RWPE2 (cell line): ENCODE measurements around the gene INPP5A.

Experiments used
- ATAC-seq: fragments of 200-7000 bp; cut with Tn5 transposase; 3 replicates; pipeline ENCODE4 v1.9.1; 2021; ENCODE audit warnings: low read depth
- DNase-seq: peaks from one replicate; pipeline ENCODE4 v3.0.0-alpha.2; 2020; ENCODE audit warnings: low spot score
- H3K27ac ChIP-seq: fragments of 450-650 bp; 2 replicates; pipeline ENCODE4 v1.5.1; 2017; ENCODE audit warnings: mild to moderate bottlenecking; ENCODE audit not compliant: poor library complexity, severe bottlenecking
- H3K27me3 ChIP-seq: fragments of 250-450 bp; sonication (Bioruptor Pico); 2 replicates; pipeline ENCODE4 v1.5.1; 2021; ENCODE audit warnings: mild to moderate bottlenecking, moderate library complexity; ENCODE audit not compliant: insufficient read depth, poor library complexity, severe bottlenecking
- H3K36me3 ChIP-seq: fragments of 250-450 bp; sonication (Bioruptor Pico); 2 replicates; pipeline ENCODE4 v1.5.1; 2020; ENCODE audit warnings: low read depth, mild to moderate bottlenecking, moderate library complexity
- H3K4me1 ChIP-seq: fragments of 250-450 bp; sonication (Bioruptor Pico); 2 replicates; pipeline ENCODE4 v1.5.1; 2021; ENCODE audit warnings: mild to moderate bottlenecking, moderate library complexity; ENCODE audit not compliant: insufficient read depth, poor library complexity, severe bottlenecking
- H3K4me3 ChIP-seq: fragments of 250-450 bp; sonication (Bioruptor Pico); 2 replicates; pipeline ENCODE4 v1.5.1; 2021; ENCODE audit warnings: mild to moderate bottlenecking, moderate library complexity; ENCODE audit not compliant: severe bottlenecking
- H3K9me3 ChIP-seq: fragments of 250-450 bp; sonication (Bioruptor Pico); 2 replicates; pipeline ENCODE4 v1.5.1; 2021; ENCODE audit warnings: mild to moderate bottlenecking, moderate library complexity; ENCODE audit not compliant: severe bottlenecking
- TF ChIP-seq, protein P1 (sequence below): fragments of 450-650 bp; IDR thresholded peaks from one replicate; pipeline ENCODE4 v1.5.1; 2017; ENCODE audit warnings: mild to moderate bottlenecking, moderate library complexity; ENCODE audit not compliant: poor library complexity, severe bottlenecking

The INPP5A gene

DNA sequence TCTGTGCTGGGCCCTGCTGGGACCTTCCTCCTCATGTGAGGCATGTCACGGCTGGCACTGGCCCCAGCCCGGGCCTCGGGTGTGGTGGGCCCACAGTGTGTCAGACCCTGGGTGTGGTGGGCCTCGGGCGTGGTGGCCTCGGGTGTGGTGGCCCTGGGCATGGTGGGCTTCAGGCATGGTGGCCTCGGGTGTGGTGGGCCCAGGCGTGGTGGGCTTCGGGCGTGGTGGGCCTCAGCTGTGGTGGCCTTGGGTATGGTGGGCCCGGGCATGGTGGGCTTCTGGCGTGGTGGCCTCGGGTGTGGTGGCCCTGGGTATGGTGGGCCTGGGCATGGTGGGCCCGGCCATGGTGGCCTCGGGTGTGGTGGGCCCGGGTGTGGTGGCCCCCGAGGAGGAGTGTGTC is 207.9 kb downstream of the INPP5A start:
- DNase-seq (no peak), ATAC-seq (no peak)
- TF ChIP-seq, protein P1, sequence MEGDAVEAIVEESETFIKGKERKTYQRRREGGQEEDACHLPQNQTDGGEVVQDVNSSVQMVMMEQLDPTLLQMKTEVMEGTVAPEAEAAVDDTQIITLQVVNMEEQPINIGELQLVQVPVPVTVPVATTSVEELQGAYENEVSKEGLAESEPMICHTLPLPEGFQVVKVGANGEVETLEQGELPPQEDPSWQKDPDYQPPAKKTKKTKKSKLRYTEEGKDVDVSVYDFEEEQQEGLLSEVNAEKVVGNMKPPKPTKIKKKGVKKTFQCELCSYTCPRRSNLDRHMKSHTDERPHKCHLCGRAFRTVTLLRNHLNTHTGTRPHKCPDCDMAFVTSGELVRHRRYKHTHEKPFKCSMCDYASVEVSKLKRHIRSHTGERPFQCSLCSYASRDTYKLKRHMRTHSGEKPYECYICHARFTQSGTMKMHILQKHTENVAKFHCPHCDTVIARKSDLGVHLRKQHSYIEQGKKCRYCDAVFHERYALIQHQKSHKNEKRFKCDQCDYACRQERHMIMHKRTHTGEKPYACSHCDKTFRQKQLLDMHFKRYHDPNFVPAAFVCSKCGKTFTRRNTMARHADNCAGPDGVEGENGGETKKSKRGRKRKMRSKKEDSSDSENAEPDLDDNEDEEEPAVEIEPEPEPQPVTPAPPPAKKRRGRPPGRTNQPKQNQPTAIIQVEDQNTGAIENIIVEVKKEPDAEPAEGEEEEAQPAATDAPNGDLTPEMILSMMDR, result no peak
- no peaks in the 10 kb centered on the region for H3K27me3 ChIP-seq
- H3K4me3 ChIP-seq, result no peak overlapping the region
- H3K9me3 ChIP-seq, result no peaks in the 10 kb centered on the region
- H3K36me3 ChIP-seq, result no peaks in the 10 kb centered on the region; the same call in 1 of the 2 replicates
- H3K27ac ChIP-seq, result no peak overlapping the region
- H3K4me1 ChIP-seq, result no peaks in the 10 kb centered on the region

DNA sequence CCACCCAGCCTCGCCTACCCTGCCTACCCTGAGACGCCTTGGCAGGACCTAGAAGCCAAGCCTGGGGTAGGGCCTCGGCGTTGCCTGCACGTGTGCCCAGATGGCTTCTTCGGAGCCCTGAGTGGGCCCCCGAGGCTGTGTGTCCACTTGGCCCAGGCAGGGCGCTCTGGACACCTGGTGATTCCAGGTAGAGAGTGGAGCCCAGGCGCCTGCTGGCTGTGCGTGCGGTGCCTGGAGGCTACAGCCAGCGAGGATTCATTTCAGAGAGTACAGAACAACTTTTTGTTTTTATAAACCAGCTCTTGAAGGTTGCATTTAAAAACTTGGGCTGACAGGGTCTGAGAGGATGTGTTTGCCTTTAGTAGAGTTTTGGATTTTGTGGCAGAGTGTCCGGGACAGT is 208.4 kb downstream of the INPP5A start:
- H3K27ac ChIP-seq, result no peak overlapping the region
- ATAC-seq (no peak), DNase-seq (no peak)
- no peaks in the 10 kb centered on the region for H3K4me1 ChIP-seq
- no peak overlapping the region for H3K4me3 ChIP-seq
- no peaks in the 10 kb centered on the region; the same call in 1 of the 2 replicates for H3K36me3 ChIP-seq
- H3K9me3 ChIP-seq, result no peaks in the 10 kb centered on the region
- TF ChIP-seq, protein P1, result no peak
- no peaks in the 10 kb centered on the region for H3K27me3 ChIP-seq

DNA sequence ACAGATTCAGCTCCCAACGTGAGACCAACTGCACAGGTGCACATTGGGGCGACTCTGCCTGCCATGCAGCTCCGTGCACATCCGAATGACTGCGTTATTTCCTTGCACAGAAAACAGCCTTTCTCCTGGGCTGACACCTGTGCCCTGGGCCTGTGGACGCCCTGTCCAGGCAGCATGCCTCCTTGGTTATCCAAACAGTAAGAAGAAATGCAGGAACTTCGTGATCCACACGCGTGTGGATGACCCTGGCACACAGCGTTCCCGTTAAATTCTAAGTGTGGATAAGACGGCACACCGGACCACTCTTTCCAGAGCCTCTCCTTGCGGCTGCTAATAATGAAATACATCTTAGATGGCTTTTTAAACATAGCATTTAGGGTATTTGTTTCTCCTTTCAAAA is 208.8 kb downstream of the INPP5A start:
- H3K36me3 ChIP-seq, result no peaks in the 10 kb centered on the region; the same call in 1 of the 2 replicates
- H3K27ac ChIP-seq, result no peak overlapping the region
- H3K9me3 ChIP-seq, result no peaks in the 10 kb centered on the region
- DNase-seq, result no peak
- TF ChIP-seq, protein P1, result no peak
- H3K4me1 ChIP-seq, result no peaks in the 10 kb centered on the region
- no peaks in the 10 kb centered on the region for H3K27me3 ChIP-seq
- no peak overlapping the region for H3K4me3 ChIP-seq
- no peak for ATAC-seq

DNA sequence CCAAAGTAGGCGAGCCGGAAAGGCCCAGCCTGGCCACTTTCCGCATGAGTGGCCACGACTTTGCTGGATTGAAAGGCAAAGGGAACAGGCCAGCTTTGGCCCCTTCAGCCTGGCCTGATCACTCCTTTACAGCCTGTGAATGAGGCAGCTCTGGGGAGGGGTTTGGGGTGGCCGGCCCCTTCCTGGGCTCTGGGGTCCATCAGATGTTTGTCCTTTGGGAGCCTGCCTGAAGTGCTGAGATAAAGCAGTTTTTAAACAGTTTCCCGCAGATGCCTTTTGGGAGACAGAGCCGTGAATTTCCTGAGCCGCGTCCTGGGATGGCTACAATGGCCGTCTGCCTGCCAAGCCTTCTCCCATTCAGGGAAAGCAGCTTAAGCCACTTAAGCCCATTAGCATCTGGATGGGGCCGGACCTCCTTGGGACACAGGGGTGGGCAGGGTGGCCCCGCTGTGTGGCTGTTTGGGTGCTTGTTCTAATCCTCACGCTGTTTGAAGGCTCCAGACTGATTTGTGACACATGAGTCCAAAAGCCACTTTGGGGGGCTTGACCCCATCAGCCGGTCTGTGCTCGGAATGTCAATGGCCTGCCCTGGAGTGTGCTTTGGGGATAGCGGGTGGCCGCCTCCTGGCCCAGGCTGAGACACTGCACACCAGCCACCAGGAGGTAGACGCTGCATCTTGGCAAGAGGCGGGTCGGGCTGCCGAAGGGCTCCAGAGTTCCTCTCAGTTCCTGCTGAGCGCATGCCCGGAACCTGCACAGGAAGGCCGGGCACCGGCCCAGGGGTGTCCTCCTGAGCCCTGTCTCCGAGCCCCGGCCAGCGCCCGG is 209.4 kb downstream of the INPP5A start:
- H3K9me3 ChIP-seq, result no peaks in the 10 kb centered on the region
- H3K27ac ChIP-seq, result no peak overlapping the region
- H3K36me3 ChIP-seq, result no peaks in the 10 kb centered on the region; the same call in 1 of the 2 replicates
- DNase-seq (no peak), ATAC-seq (no peak)
- H3K27me3 ChIP-seq, result no peaks in the 10 kb centered on the region
- no peak overlapping the region for H3K4me3 ChIP-seq
- TF ChIP-seq, protein P1, result no peak
- H3K4me1 ChIP-seq, result no peaks in the 10 kb centered on the region

DNA sequence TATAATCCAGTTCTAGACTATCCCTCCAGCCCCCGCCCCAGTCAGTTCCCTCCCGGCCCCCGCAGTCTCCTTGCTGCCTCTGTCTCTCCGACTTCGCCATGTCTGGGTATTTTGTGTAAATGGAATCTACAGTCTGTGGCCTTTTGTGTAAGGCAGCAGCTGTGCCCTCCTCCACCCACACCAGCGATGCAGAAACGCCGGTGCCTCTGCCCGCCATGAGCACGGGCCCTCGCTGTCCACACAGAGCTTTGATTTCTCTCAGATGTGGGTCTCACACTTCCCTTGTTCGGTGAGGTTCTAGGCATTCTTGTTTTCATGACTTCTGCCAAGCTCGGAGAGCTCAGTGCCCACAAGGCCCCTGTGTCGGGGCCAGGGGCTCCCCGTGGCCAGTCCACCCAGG is 210.5 kb downstream of the INPP5A start:
- DNase-seq, result no peak
- no peaks in the 10 kb centered on the region; the same call in 1 of the 2 replicates for H3K36me3 ChIP-seq
- no peaks in the 10 kb centered on the region for H3K4me1 ChIP-seq

More for the DNA sequence above, 210.5 kb downstream of the INPP5A start:
- no peak overlapping the region for H3K4me3 ChIP-seq
- no peaks in the 10 kb centered on the region for H3K27me3 ChIP-seq
- H3K27ac ChIP-seq, result no peak overlapping the region
- ATAC-seq, result no peak
- TF ChIP-seq, protein P1, result no peak
- H3K9me3 ChIP-seq, result no peaks in the 10 kb centered on the region
